GM12892 (cell line): ENCODE data around the gene PKHD1.

Experiments
- POLR2A ChIP-seq: IDR thresholded peaks from 2 replicates; pipeline ENCODE4 v1.6.1; 2011; ENCODE audit warnings: low read depth, low read length, control low read depth
- POLR2AphosphoS5 ChIP-seq: IDR thresholded peaks from 2 replicates; pipeline ENCODE4 v1.6.1; 2011; ENCODE audit warnings: low read depth, low read length, control low read depth

GRCh38 chr6:51962354-51962753 is 125.1 kb downstream of the PKHD1 start:
- TF ChIP-seq POLR2A: no peak
- no peak for TF ChIP-seq POLR2AphosphoS5
